HepG2 (cell line): Measurements from ENCODE around the gene RACGAP1. TPM values are rescaled to one million over a fixed set of nuclear protein-coding genes. Genes with fewer than 3 reads are reported as not detected.

Experiments
- AKAP8 ChIP-seq: sonication (generic); formaldehyde crosslinking; IDR thresholded peaks from 2 replicates; pipeline ENCODE4 v1.5.1; 2020; ENCODE audit warnings: mild to moderate bottlenecking, missing genetic modification reagents
- FOXO1 ChIP-seq: sonication (generic); formaldehyde crosslinking; IDR thresholded peaks from 2 replicates; pipeline ENCODE4 v1.4.0; 2020; ENCODE audit warnings: missing genetic modification reagents
- HDAC1 ChIP-seq: sonication (generic); formaldehyde crosslinking; IDR thresholded peaks from 2 replicates; pipeline ENCODE4 v1.5.1; 2020; ENCODE audit warnings: mild to moderate bottlenecking, missing genetic modification reagents
- HDAC6 ChIP-seq: fragments of 200-600 bp; sonication (generic); IDR thresholded peaks from 2 replicates; pipeline ENCODE4 v1.7.0; 2017; ENCODE audit warnings: mild to moderate bottlenecking, antibody characterized with exemption, low read length, low read depth
- IKZF1 ChIP-seq: fragments of 450-650 bp; IDR thresholded peaks from 2 replicates; pipeline ENCODE4 v1.7.1; 2016
- IRF2 ChIP-seq: IDR thresholded peaks from 2 replicates; pipeline ENCODE4 v1.6.1; 2018; ENCODE audit warnings: missing genetic modification reagents, missing compliant biosample characterization
- KLF16 ChIP-seq, 2 experiments: sonication (generic) in 1 of 2; formaldehyde crosslinking in 1 of 2; IDR thresholded peaks; 2 replicates each; pipeline versions ENCODE4 v1.6.1 to v1.8.0; 2016 to 2023; ENCODE audit warnings: missing genetic modification reagents in 2 of 2, missing compliant biosample characterization in 1 of 2
- NCOA2 ChIP-seq: sonication (generic); formaldehyde crosslinking; IDR thresholded peaks from 2 replicates; pipeline ENCODE4 v1.8.0; 2022; ENCODE audit warnings: inconsistent platforms
- NFYB ChIP-seq: sonication (generic); formaldehyde crosslinking; IDR thresholded peaks from 2 replicates; pipeline ENCODE4 v1.4.0; 2020; ENCODE audit warnings: missing genetic modification reagents
- PCBP1 ChIP-seq: fragments of 200-400 bp; formaldehyde crosslinking; IDR thresholded peaks from 2 replicates; pipeline ENCODE4 v1.6.1; 2017; ENCODE audit warnings: mild to moderate bottlenecking, low read depth, low read length, borderline replicate concordance
- PRMT3 ChIP-seq: sonication (generic); formaldehyde crosslinking; IDR thresholded peaks from 2 replicates; pipeline ENCODE4 v1.8.1; 2022; ENCODE audit warnings: low read depth, mild to moderate bottlenecking, moderate library complexity, missing genetic modification reagents, borderline replicate concordance
- RAD51 ChIP-seq: fragments of 450-650 bp; IDR thresholded peaks from 2 replicates; pipeline ENCODE4 v1.6.1; 2016; ENCODE audit warnings: borderline replicate concordance
- SMC3 ChIP-seq: IDR thresholded peaks from 2 replicates; pipeline ENCODE4 v1.6.1; 2011; ENCODE audit warnings: low read length, improper control_type of control experiment
- ZNF24 ChIP-seq: fragments of 450-650 bp; IDR thresholded peaks from 2 replicates; pipeline ENCODE4 v1.6.1; 2017; ENCODE audit warnings: antibody characterized with exemption, mild to moderate bottlenecking
- ZNF296 ChIP-seq: sonication (generic); formaldehyde crosslinking; conservative IDR thresholded peaks from 2 replicates; pipeline ENCODE4 v1.5.0; 2020; ENCODE audit warnings: mild to moderate bottlenecking, missing genetic modification reagents
- ZNF335 ChIP-seq: sonication (generic); formaldehyde crosslinking; IDR thresholded peaks from 2 replicates; pipeline ENCODE4 v1.4.0; 2020; ENCODE audit warnings: missing genetic modification reagents
- ZNF496 ChIP-seq: sonication (generic); formaldehyde crosslinking; IDR thresholded peaks from 2 replicates; pipeline ENCODE4 v1.8.1; 2023; ENCODE audit warnings: mild to moderate bottlenecking, moderate library complexity, missing genetic modification reagents; ENCODE audit not compliant: insufficient replicate concordance
- ZNF564 ChIP-seq: sonication (generic); formaldehyde crosslinking; IDR thresholded peaks from 2 replicates; pipeline ENCODE4 v1.8.1; 2023; ENCODE audit warnings: mild to moderate bottlenecking, missing genetic modification reagents
- polyA plus RNA-seq, 8 experiments: library from polyadenylated mRNA; depleted of rRNA in 3 of 8; stranded (reverse) in 7 of 8; unstranded in 1 of 8; fragments of >200 nt; fragmentation: Illumina TruSeq in 4 of 8; extraction: Trizol in 4 of 8; gene quantifications; 2 replicates each; pipeline versions ENCODE4 v1.2.1 to v1.2.3, GENCODE V29; 2011 to 2016; ENCODE audit warnings: low read depth in 4 of 8, missing spikeins in 1 of 8, mixed read lengths in 1 of 8; ENCODE audit not compliant: insufficient read depth in 1 of 8
- total RNA-seq, 5 experiments: library from RNA; depleted of rRNA; stranded (reverse); fragments of >200 nt; fragmentation: Illumina TruSeq; extraction: Trizol; gene quantifications; 2 replicates each; pipeline ENCODE4 v1.2.3, GENCODE V29; 2016; ENCODE audit warnings: low read depth in 1 of 5
- TF ChIP-seq, protein P1 (sequence below): sonication (generic); formaldehyde crosslinking; conservative IDR thresholded peaks from 2 replicates; pipeline ENCODE4 v1.4.0; 2020; ENCODE audit warnings: missing genetic modification reagents
- TF ChIP-seq, protein P2 (sequence below): IDR thresholded peaks from 2 replicates; pipeline ENCODE4 v1.6.1; 2018; ENCODE audit warnings: missing genetic modification reagents, mild to moderate bottlenecking, missing compliant biosample characterization
- TF ChIP-seq, protein P3 (sequence below): sonication (generic); formaldehyde crosslinking; conservative IDR thresholded peaks from 2 replicates; pipeline ENCODE4 v1.8.1; 2023; ENCODE audit warnings: missing genetic modification reagents
- TF ChIP-seq, protein P4 (sequence below): sonication (generic); formaldehyde crosslinking; IDR thresholded peaks from 2 replicates; pipeline ENCODE4 v1.5.1; 2020; ENCODE audit warnings: mild to moderate bottlenecking, moderate library complexity, missing genetic modification reagents
- TF ChIP-seq, protein P5 (sequence below): sonication (generic); formaldehyde crosslinking; conservative IDR thresholded peaks from 2 replicates; pipeline ENCODE4 v1.8.0; 2022; ENCODE audit warnings: mild to moderate bottlenecking, moderate library complexity, missing genetic modification reagents

The RACGAP1 gene
- total and polyA plus RNA-seq, 2 of the 13 experiments (the other 11 are each of a cell fraction or from before 2014, with no cell fraction given) = 16.7 to 57.9 TPM

DNA sequence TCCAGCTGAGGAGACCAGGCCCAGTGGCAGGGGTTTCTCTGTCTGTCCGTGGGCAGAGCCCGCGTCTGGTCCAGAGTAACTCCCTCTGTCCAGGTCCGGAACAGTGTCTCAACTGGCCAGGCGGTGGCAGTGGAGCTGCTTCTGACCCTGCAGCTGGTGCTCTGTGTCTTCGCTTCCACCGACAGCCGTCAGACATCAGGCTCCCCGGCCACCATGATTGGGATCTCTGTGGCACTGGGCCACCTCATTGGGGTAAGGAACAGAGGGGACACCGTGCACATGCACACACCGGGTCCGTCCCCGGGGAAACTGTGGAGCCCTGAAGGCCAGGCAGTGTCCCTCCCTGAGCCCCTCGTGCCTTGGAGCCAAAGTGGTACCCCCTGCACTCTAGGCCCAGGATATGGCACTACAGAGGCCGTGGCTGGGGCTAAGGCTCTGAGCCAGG, 51.0 kb downstream of the RACGAP1 start (continued):
- TF ChIP-seq ZNF496 (no peak), KLF16 (CRISPR knock-in tag; IDR thresholded peaks at IDR 0.05) (no peak), AKAP8 (CRISPR knock-in tag) (no peak), SMC3 (0 out of 2 replicates have a peak, but pooled peaks have one; percentile 42), IRF2 (0 out of 2 replicates have a peak, but pooled peaks have one; percentile 17), FOXO1 (no peak; the same call in 1 of the 2 replicates), PCBP1 (0 out of 2 replicates have a peak, but pooled peaks have one; percentile 31), IKZF1 (no peak), ZNF564 (CRISPR knock-in tag) (0 out of 2 replicates have a peak, but pooled peaks have one; percentile 10), NFYB (CRISPR knock-in tag) (no peak), ZNF335 (CRISPR knock-in tag) (no peak), HDAC6 (no peak), ZNF296 (CRISPR knock-in tag) (0 out of 2 replicates have a peak, but pooled peaks have one; percentile 45), RAD51 (no peak), NCOA2 (CRISPR knock-in tag) (no peak), PRMT3 (CRISPR knock-in tag) (0 out of 2 replicates have a peak, but pooled peaks have one; percentile 57), ZNF24 (no peak), HDAC1 (peak; percentile 35; the same call in 1 of the 2 replicates)
- TF ChIP-seq, protein P1, sequence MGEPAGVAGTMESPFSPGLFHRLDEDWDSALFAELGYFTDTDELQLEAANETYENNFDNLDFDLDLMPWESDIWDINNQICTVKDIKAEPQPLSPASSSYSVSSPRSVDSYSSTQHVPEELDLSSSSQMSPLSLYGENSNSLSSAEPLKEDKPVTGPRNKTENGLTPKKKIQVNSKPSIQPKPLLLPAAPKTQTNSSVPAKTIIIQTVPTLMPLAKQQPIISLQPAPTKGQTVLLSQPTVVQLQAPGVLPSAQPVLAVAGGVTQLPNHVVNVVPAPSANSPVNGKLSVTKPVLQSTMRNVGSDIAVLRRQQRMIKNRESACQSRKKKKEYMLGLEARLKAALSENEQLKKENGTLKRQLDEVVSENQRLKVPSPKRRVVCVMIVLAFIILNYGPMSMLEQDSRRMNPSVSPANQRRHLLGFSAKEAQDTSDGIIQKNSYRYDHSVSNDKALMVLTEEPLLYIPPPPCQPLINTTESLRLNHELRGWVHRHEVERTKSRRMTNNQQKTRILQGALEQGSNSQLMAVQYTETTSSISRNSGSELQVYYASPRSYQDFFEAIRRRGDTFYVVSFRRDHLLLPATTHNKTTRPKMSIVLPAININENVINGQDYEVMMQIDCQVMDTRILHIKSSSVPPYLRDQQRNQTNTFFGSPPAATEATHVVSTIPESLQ (CRISPR knock-in tag) = no peak
- TF ChIP-seq, protein P2, sequence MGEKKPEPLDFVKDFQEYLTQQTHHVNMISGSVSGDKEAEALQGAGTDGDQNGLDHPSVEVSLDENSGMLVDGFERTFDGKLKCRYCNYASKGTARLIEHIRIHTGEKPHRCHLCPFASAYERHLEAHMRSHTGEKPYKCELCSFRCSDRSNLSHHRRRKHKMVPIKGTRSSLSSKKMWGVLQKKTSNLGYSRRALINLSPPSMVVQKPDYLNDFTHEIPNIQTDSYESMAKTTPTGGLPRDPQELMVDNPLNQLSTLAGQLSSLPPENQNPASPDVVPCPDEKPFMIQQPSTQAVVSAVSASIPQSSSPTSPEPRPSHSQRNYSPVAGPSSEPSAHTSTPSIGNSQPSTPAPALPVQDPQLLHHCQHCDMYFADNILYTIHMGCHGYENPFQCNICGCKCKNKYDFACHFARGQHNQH = no peak
- TF ChIP-seq, protein P3, sequence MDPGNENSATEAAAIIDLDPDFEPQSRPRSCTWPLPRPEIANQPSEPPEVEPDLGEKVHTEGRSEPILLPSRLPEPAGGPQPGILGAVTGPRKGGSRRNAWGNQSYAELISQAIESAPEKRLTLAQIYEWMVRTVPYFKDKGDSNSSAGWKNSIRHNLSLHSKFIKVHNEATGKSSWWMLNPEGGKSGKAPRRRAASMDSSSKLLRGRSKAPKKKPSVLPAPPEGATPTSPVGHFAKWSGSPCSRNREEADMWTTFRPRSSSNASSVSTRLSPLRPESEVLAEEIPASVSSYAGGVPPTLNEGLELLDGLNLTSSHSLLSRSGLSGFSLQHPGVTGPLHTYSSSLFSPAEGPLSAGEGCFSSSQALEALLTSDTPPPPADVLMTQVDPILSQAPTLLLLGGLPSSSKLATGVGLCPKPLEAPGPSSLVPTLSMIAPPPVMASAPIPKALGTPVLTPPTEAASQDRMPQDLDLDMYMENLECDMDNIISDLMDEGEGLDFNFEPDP (CRISPR knock-in tag) = no peak
- TF ChIP-seq, protein P4, sequence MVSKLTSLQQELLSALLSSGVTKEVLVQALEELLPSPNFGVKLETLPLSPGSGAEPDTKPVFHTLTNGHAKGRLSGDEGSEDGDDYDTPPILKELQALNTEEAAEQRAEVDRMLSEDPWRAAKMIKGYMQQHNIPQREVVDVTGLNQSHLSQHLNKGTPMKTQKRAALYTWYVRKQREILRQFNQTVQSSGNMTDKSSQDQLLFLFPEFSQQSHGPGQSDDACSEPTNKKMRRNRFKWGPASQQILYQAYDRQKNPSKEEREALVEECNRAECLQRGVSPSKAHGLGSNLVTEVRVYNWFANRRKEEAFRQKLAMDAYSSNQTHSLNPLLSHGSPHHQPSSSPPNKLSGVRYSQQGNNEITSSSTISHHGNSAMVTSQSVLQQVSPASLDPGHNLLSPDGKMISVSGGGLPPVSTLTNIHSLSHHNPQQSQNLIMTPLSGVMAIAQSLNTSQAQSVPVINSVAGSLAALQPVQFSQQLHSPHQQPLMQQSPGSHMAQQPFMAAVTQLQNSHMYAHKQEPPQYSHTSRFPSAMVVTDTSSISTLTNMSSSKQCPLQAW (CRISPR knock-in tag) = peak; percentile 19; the same call in 1 of the 2 replicates
- TF ChIP-seq, protein P5, sequence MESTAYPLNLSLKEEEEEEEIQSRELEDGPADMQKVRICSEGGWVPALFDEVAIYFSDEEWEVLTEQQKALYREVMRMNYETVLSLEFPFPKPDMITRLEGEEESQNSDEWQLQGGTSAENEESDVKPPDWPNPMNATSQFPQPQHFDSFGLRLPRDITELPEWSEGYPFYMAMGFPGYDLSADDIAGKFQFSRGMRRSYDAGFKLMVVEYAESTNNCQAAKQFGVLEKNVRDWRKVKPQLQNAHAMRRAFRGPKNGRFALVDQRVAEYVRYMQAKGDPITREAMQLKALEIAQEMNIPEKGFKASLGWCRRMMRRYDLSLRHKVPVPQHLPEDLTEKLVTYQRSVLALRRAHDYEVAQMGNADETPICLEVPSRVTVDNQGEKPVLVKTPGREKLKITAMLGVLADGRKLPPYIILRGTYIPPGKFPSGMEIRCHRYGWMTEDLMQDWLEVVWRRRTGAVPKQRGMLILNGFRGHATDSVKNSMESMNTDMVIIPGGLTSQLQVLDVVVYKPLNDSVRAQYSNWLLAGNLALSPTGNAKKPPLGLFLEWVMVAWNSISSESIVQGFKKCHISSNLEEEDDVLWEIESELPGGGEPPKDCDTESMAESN = 0 out of 2 replicates have a peak, but pooled peaks have one; percentile 15
